AG09319 (cell line): Measurements from ENCODE around the gene IGFN1.

Experiments
- DNase-seq: peaks from one replicate; pipeline ENCODE4 v3.0.0-alpha.2; 2010; ENCODE audit warnings: low read depth; ENCODE audit errors: extremely low read depth
- CTCF ChIP-seq: IDR thresholded peaks from 2 replicates; pipeline ENCODE4 v1.5.1; 2011; ENCODE audit warnings: low read depth, mild to moderate bottlenecking, inconsistent platforms, low read length, moderate library complexity

The IGFN1 gene

DNA sequence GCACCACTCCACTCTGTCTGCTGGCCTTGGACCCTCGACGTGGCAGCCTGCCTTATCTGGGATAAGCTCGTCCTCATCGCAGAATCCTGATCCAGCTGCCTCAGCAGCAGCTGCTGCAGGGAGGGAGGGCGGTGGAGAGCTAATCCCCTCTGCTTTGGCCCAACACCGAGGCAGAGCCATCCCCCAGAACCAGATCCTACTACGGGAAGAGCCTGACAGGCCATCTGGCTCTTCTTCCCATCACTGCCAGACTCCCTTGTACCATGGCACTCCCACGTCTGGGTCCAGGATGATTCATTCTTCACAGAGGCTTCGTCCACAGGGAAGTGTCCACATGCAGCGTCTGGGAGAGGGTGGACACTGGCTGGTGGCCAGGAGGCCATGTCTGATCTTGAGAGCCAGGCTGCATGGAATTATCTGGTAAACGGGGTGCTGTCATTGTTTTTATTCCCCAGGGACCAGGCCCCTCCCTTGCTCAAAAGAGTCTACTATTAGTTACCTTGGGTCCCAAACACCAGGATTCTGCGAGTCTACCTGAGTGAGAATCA, 78.1 kb downstream of the IGFN1 start:
- no peak for DNase-seq
- TF ChIP-seq CTCF: no peak

GRCh38 chr1:201269281-201269680, 78.7 kb downstream of the IGFN1 start:
- no peak for DNase-seq
- TF ChIP-seq CTCF: no peak

GRCh38 chr1:201269900-201270410, 79.3 kb downstream of the IGFN1 start:
- no peak for TF ChIP-seq CTCF
- DNase-seq: no peak

GRCh38 chr1:201270616-201271390, 80.2 kb downstream of the IGFN1 start:
- no peak for DNase-seq
- TF ChIP-seq CTCF: no peak

GRCh38 chr1:201272799-201273198, 82.2 kb downstream of the IGFN1 start:
- DNase-seq: no peak
- no peak for TF ChIP-seq CTCF

DNA sequence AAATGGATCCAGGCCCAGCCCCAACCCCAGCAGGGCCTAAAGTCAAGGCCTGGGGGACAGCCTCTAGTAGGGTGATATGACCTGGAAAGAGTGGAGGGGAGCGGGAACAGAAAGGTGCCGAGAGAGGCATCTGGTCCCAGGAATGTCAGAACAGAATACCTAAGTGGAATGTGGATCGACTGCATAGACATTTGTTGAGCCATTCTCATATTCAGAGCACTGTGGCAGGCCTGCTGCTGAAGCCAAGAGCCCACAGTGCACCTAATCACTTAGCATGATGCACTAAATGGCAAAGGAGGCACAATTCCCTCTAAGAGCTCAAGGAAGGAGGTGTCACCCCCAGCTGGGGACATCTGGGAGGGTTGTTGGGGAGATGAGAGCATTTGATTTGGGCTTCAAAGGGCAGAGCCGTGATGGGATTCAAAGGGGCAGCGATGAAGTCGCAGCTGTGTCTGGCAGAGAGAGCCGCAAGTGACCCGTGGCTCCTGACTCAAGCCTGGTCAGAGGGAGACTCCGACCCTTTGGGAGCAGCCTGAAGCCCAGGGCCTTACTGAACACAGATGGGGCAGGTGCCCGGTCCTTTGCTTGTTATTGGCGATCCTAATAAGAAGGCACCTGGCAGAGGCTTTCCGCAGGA, 84.1 kb downstream of the IGFN1 start:
- no peak for TF ChIP-seq CTCF

GRCh38 chr1:201275253-201275666, 84.6 kb downstream of the IGFN1 start:
- TF ChIP-seq CTCF: no peak
- peak; percentile 62 for DNase-seq

More for the DNA sequence above, 84.1 kb downstream of the IGFN1 start:
- no peak for DNase-seq
